GM12878 (cell line): ENCODE measurements around the gene ZNF341. TPM values are rescaled to one million over a fixed set of nuclear protein-coding genes. Genes with fewer than 3 reads are reported as not detected.

ENCODE experiments used
- ATAC-seq: fragments of 200-7000 bp; cut with Tn5 transposase; 3 replicates; pipeline ENCODE4 v1.9.1; 2020; ENCODE audit warnings: mild to moderate bottlenecking, moderate library complexity
- BruUV-seq: library from RNA; stranded (reverse); fragments of 400-500 nt; replicated peaks from 2 replicates; lab custom pipeline; 2021; lab: Mats Ljungman, UMichigan
- CTCF ChIA-PET: fragments of 300-600 bp; sonication (Branson Sonifier 250); formaldehyde crosslinking; extraction: SDS; loops from one replicate; lab custom pipeline; 2021; ENCODE audit warnings: inconsistent platforms; lab: Yijun Ruan, JAX
- POLR2A ChIA-PET: fragments of 350-600 bp; formaldehyde crosslinking; extraction: SDS; loops from one replicate; lab custom pipeline; 2021; ENCODE audit warnings: inconsistent platforms; lab: Charles Lee
- RAD21 ChIA-PET: fragments of 300-600 bp; sonication (Branson Sonifier 250); formaldehyde crosslinking; loops from one replicate; lab custom pipeline; 2023; ENCODE audit warnings: antibody characterized with exemption; ENCODE audit not compliant: unreplicated experiment; lab: Charles Lee
- SMC1A ChIA-PET: fragments of 300-600 bp; sonication (Branson Sonifier 250); formaldehyde crosslinking; loops from one replicate; lab custom pipeline; 2023; ENCODE audit not compliant: unreplicated experiment, uncharacterized antibody; lab: Charles Lee
- DNase-seq: peaks from one replicate; pipeline ENCODE4 v3.0.0-alpha.2; 2011; ENCODE audit warnings: low read depth, low spot score
- FAIRE-seq: peaks from 3 replicates; lab custom pipeline; 2011; peaks lifted over from hg19 to GRCh38; lab: Jason Lieb, UNC
- H2AFZ ChIP-seq: 2 replicates; pipeline ENCODE4 v1.6.0; 2011; ENCODE audit warnings: low read depth, low read length, control low read depth; ENCODE audit not compliant: control insufficient read depth
- H3K27ac ChIP-seq: 2 replicates; pipeline ENCODE4 v1.5.1; 2011; ENCODE audit warnings: control low read depth; ENCODE audit not compliant: control insufficient read depth, insufficient read depth
- H3K27me3 ChIP-seq, 2 experiments: replicated peaks in 1 of 2; 2 replicates each; pipeline versions ENCODE4 v1.6.0 to v1.6.1; 2011; ENCODE audit warnings: low read length in 1 of 2; ENCODE audit not compliant: control insufficient read depth in 2 of 2, insufficient read depth in 2 of 2
- H3K36me3 ChIP-seq, 2 experiments: 2 replicates each; pipeline ENCODE4 v1.5.1; 2011; ENCODE audit warnings: low read length in 1 of 2; ENCODE audit not compliant: control insufficient read depth in 2 of 2, insufficient read depth in 2 of 2
- H3K4me1 ChIP-seq: 2 replicates; pipeline ENCODE4 v1.6.1; 2011; ENCODE audit warnings: mild to moderate bottlenecking, low read length, moderate library complexity, mixed read lengths; ENCODE audit not compliant: control insufficient read depth, insufficient read depth
- H3K4me2 ChIP-seq: 2 replicates; pipeline ENCODE4 v1.6.0; 2011; ENCODE audit warnings: control low read depth; ENCODE audit not compliant: control insufficient read depth, insufficient read depth
- H3K4me3 ChIP-seq: fragments of 200-600 bp; sonication (generic); 2 replicates; pipeline ENCODE4 v1.5.1; 2016
- H3K79me2 ChIP-seq: 2 replicates; pipeline ENCODE4 v1.6.0; 2011; ENCODE audit warnings: low read length; ENCODE audit not compliant: control insufficient read depth, insufficient read depth
- H3K9ac ChIP-seq: 2 replicates; pipeline ENCODE4 v1.8.0; 2011; ENCODE audit warnings: low read length, control low read depth, mixed read lengths; ENCODE audit not compliant: control insufficient read depth, insufficient read depth
- H3K9me3 ChIP-seq: replicated peaks from 3 replicates; pipeline ENCODE4 v1.5.1; 2011; ENCODE audit warnings: mild to moderate bottlenecking, low read length; ENCODE audit not compliant: control insufficient read depth, insufficient read depth
- H4K20me1 ChIP-seq: 2 replicates; pipeline ENCODE4 v1.6.0; 2011; ENCODE audit not compliant: control insufficient read depth, insufficient read depth
- BCL11A ChIP-seq: IDR thresholded peaks from 2 replicates; pipeline ENCODE4 v1.6.1; 2011; ENCODE audit warnings: low read depth, low read length
- CBFB ChIP-seq: IDR thresholded peaks from 2 replicates; pipeline ENCODE4 v1.6.1; 2016; ENCODE audit warnings: antibody characterized with exemption, low read depth
- CREB1 ChIP-seq: IDR thresholded peaks from 2 replicates; pipeline ENCODE4 v1.6.1; 2012; ENCODE audit warnings: low read depth, mild to moderate bottlenecking, inconsistent platforms
- E4F1 ChIP-seq: fragments of 450-650 bp; IDR thresholded peaks from 2 replicates; pipeline ENCODE4 v1.6.1; 2018; ENCODE audit warnings: borderline replicate concordance, mild to moderate bottlenecking; ENCODE audit not compliant: partially characterized antibody
- EED ChIP-seq: sonication (generic); IDR thresholded peaks from 2 replicates; pipeline ENCODE4 v1.6.1; 2016; ENCODE audit warnings: antibody characterized with exemption, low read depth
- ELK1 ChIP-seq: IDR thresholded peaks from 2 replicates; pipeline ENCODE4 v1.6.1; 2012; ENCODE audit warnings: low read depth, low read length, improper control_type of control experiment
- ETV6 ChIP-seq, 2 experiments: fragments of 450-650 bp in 1 of 2; IDR thresholded peaks in 1 of 2; conservative IDR thresholded peaks in 1 of 2; 2 replicates each; pipeline ENCODE4 v1.6.1; 2014; ENCODE audit warnings: antibody characterized with exemption in 1 of 2, borderline replicate concordance in 1 of 2, low read depth in 1 of 2, mild to moderate bottlenecking in 1 of 2, moderate library complexity in 1 of 2
- HDAC2 ChIP-seq: fragments of 200-600 bp; sonication (generic); IDR thresholded peaks from 2 replicates; pipeline ENCODE4 v1.6.1; 2017
- NBN ChIP-seq: fragments of 450-650 bp; IDR thresholded peaks from 2 replicates; pipeline ENCODE4 v1.6.1; 2016
- NR2F1 ChIP-seq: fragments of 450-650 bp; conservative IDR thresholded peaks from 2 replicates; pipeline ENCODE4 v1.6.1; 2017; ENCODE audit warnings: mild to moderate bottlenecking
- PAX8 ChIP-seq: fragments of 450-650 bp; IDR thresholded peaks from 2 replicates; pipeline ENCODE4 v1.6.1; 2017; ENCODE audit warnings: mild to moderate bottlenecking, moderate library complexity
- RBBP5 ChIP-seq: fragments of 200-600 bp; sonication (generic); conservative IDR thresholded peaks from 2 replicates; pipeline ENCODE4 v1.6.1; 2016
- SMAD5 ChIP-seq: IDR thresholded peaks from 2 replicates; pipeline ENCODE4 v1.6.1; 2016; ENCODE audit warnings: antibody characterized with exemption, low read depth
- SMARCA5 ChIP-seq: fragments of 450-650 bp; IDR thresholded peaks from 2 replicates; pipeline ENCODE4 v1.6.1; 2017; ENCODE audit warnings: mild to moderate bottlenecking
- SP1 ChIP-seq: IDR thresholded peaks from one replicate; pipeline ENCODE4 v1.6.1; 2011; ENCODE audit warnings: low read depth, low read length
- WRNIP1 ChIP-seq: IDR thresholded peaks from 2 replicates; pipeline ENCODE4 v1.6.1; 2011; ENCODE audit warnings: low read depth, low read length, improper control_type of control experiment, borderline replicate concordance
- YBX1 ChIP-seq: fragments of 450-650 bp; IDR thresholded peaks from 2 replicates; pipeline ENCODE4 v1.6.1; 2016; ENCODE audit warnings: antibody characterized with exemption
- ZNF622 ChIP-seq: fragments of 450-650 bp; IDR thresholded peaks from 2 replicates; pipeline ENCODE4 v1.6.1; 2017; ENCODE audit warnings: mild to moderate bottlenecking, inconsistent platforms
- WGBS: methylation state at CpG from one replicate; pipeline ENCODE4 v1.1.6; 2016; ENCODE audit warnings: low lambda C conversion rate; ENCODE audit not compliant: insufficient replicate concordance, insufficient coverage; ENCODE audit errors: missing lambda C conversion rate; 5-methylcytosine and 5-hydroxymethylcytosine counted together
- in situ Hi-C: fragments of 300-500 bp; cut with MboI; formaldehyde crosslinking; loops from 9 replicates; pipeline ENCODE4 v1.14.3; 2018; ENCODE audit warnings: mixed read lengths
- intact Hi-C: fragments of 100-400 bp; cut with micrococcal nuclease; formaldehyde crosslinking; loops from one replicate; pipeline ENCODE4 v1.14.2; 2022; ENCODE audit not compliant: unreplicated experiment
- polyA plus RNA-seq, 11 experiments: library from polyadenylated mRNA; depleted of rRNA in 4 of 11; unstranded in 6 of 11; stranded (reverse) in 5 of 11; fragments of >200 nt; fragmentation: Nextera tagmentation in 4 of 11; fragmentation: Illumina TruSeq in 1 of 11; extraction: Ambion mirVana in 4 of 11; extraction: Trizol in 1 of 11; gene quantifications; 1 replicate in 1 of 11; 2 replicates in 10 of 11; pipeline versions ENCODE4 v1.2.1 to v1.2.3, GENCODE V29; 2011 to 2016; ENCODE audit warnings: inconsistent platforms in 2 of 11, missing spikeins in 2 of 11, low read depth in 1 of 11
- total RNA-seq, 4 experiments: library from RNA; depleted of rRNA in 3 of 4; stranded (reverse); fragments of >200 nt in 3 of 4; fragmentation: Illumina TruSeq in 1 of 4; extraction: Trizol in 1 of 4; gene quantifications; 2 replicates each; pipeline versions ENCODE4 v1.2.1 to v1.2.3, GENCODE V29; 2013 to 2021
- TF ChIP-seq, protein P1 (sequence below): fragments of 450-650 bp; IDR thresholded peaks from 2 replicates; pipeline ENCODE4 v1.6.1; 2017; ENCODE audit warnings: mild to moderate bottlenecking, moderate library complexity

Gene ZNF341
- total and polyA plus RNA-seq, 10 of the 15 experiments (the other 5 are each of a cell fraction or from before 2014, with no cell fraction given), result 0.18 to 5.0 (median 2.6) TPM

DNA sequence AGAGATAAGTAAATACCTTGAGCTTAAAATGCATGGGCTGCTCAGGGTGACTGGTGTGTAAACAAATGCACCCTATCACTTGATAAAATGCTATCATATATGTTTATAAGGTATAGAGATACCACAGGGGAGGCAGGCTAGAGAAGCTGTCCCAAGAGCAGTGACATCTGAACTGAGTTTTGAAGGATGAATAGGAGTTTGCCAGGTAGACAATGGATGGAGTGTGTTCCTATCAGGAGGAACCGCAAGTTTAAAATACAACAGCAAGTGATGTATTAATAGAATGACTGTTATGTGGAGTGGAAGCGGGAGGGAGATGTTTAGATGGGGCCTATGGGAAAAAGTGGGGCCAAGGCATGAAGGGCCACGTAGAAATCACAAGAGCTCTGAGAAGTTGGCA lies 40.6 kb downstream of the ZNF341 start:
- intact Hi-C loops (loop anchor here (1.0 kb wide), 1 partner anchor 39 kb away; no protein-coding TSS in a partner anchor), in situ Hi-C loops (no loop called here)
- TF ChIP-seq CBFB, result no peak
- TF ChIP-seq EED, result no peak
- no peak for TF ChIP-seq SMAD5
- no peak for TF ChIP-seq ZNF622
- no peak for TF ChIP-seq HDAC2
- no peak for TF ChIP-seq ELK1
- TF ChIP-seq E4F1, result no peak
- TF ChIP-seq BCL11A, result no peak
- no peak for TF ChIP-seq SMARCA5
- no peak for TF ChIP-seq ETV6 (conservative IDR thresholded peaks at IDR 0.05 in 1 of 2, IDR thresholded peaks at IDR 0.05 in 1 of 2; ENCODE audit: borderline replicate concordance in 1 of 2, low read depth in 1 of 2)
- no peak for TF ChIP-seq NR2F1
- no peak for TF ChIP-seq WRNIP1
- TF ChIP-seq, protein P1, sequence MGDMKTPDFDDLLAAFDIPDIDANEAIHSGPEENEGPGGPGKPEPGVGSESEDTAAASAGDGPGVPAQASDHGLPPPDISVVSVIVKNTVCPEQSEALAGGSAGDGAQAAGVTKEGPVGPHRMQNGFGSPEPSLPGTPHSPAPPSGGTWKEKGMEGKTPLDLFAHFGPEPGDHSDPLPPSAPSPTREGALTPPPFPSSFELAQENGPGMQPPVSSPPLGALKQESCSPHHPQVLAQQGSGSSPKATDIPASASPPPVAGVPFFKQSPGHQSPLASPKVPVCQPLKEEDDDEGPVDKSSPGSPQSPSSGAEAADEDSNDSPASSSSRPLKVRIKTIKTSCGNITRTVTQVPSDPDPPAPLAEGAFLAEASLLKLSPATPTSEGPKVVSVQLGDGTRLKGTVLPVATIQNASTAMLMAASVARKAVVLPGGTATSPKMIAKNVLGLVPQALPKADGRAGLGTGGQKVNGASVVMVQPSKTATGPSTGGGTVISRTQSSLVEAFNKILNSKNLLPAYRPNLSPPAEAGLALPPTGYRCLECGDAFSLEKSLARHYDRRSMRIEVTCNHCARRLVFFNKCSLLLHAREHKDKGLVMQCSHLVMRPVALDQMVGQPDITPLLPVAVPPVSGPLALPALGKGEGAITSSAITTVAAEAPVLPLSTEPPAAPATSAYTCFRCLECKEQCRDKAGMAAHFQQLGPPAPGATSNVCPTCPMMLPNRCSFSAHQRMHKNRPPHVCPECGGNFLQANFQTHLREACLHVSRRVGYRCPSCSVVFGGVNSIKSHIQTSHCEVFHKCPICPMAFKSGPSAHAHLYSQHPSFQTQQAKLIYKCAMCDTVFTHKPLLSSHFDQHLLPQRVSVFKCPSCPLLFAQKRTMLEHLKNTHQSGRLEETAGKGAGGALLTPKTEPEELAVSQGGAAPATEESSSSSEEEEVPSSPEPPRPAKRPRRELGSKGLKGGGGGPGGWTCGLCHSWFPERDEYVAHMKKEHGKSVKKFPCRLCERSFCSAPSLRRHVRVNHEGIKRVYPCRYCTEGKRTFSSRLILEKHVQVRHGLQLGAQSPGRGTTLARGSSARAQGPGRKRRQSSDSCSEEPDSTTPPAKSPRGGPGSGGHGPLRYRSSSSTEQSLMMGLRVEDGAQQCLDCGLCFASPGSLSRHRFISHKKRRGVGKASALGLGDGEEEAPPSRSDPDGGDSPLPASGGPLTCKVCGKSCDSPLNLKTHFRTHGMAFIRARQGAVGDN, result no peak
- no peak for TF ChIP-seq NBN
- no peak for TF ChIP-seq PAX8
- no peak for TF ChIP-seq YBX1
- no peak for TF ChIP-seq SP1
- TF ChIP-seq RBBP5, result no peak
- TF ChIP-seq CREB1, result no peak
- SMC1A ChIA-PET, result interaction anchor here (0.6 to 1.8 kb wide), 5 partner anchors 12 to 340 kb away, joined by 3 to 6 read pairs (median 4); partner anchors contain the start of genes EIF2S2 and ZNF341
- no peak for FAIRE-seq
- Histone ChIP-seq H4K20me1 (no peaks in the 10 kb centered on the region), H3K9me3 (no peaks in the 10 kb centered on the region), H3K36me3 (no peaks in the 10 kb centered on the region), H3K9ac (no peak overlapping the region), H3K4me2 (no peak overlapping the region), H3K79me2 (no peaks in the 10 kb centered on the region), H3K27me3 (no peaks in the 10 kb centered on the region), H3K4me3 (no peak overlapping the region), H2AFZ (no peak overlapping the region), H3K27ac (peak overlapping the region; percentile 79; the same call in 1 of the 2 replicates), H3K4me1 (peaks cover 24% of the 10 kb centered on the region)
- DNase-seq, result no peak
- ATAC-seq, result no peak
- WGBS, result 85% methylated on average over 3 of the region's 3 CpGs
- CTCF ChIA-PET, result interaction anchor here (1.0 to 1.5 kb wide), 2 partner anchors 38 to 40 kb away, joined by 3 to 6 read pairs; partner anchors contain the start of gene ZNF341
- RAD21 ChIA-PET, result interaction anchor here (0.7 to 1.6 kb wide), 2 partner anchors 9 to 39 kb away, joined by 3 to 5 read pairs; no protein-coding TSS in a partner anchor
- POLR2A ChIA-PET, result interaction anchor here (0.7 to 1.5 kb wide), 4 partner anchors 17 to 52 kb away, joined by 4 to 6 read pairs (median 5); partner anchors contain the start of genes PXMP4 and ZNF341
- BruUV-seq, result no TSS peak
